ENCODE measurements around the gene KLHL11.
A peak's percentile ranks its signal among the peaks of the same experiment; 100 is the strongest.
"Not testable (repeated sequence)": the region's sequence is repeated elsewhere in the genome, so short reads cannot be mapped to it uniquely, and the experiment has no call there.

The KLHL11 gene

GRCh38 chr17:41888332-41888965 is 23.2 kb upstream of the KLHL11 start:
- TF ChIP-seq PKNOX1 (IDR thresholded peaks at IDR 0.05) (no peak), HDGF (IDR thresholded peaks at IDR 0.05; ENCODE audit: borderline replicate concordance) (no peak), BHLHE40 (IDR thresholded peaks at IDR 0.05; ENCODE audit: borderline replicate concordance) (no peak), FOXM1 (IDR thresholded peaks at IDR 0.05; ENCODE audit: borderline replicate concordance) (no peak), ARNT (IDR thresholded peaks at IDR 0.05) (no peak), FOXA1 (IDR thresholded peaks at IDR 0.05) (no peak), SP1 (IDR thresholded peaks at IDR 0.05) (no peak), L3MBTL2 (conservative IDR thresholded peaks at IDR 0.05) (no peak)
- CTCF ChIA-PET = no interaction called here
- no peak for DNase-seq (ENCODE audit: extremely low spot score)
- POLR2A ChIA-PET = interaction anchor here (0.7 to 1.5 kb wide), 2 partner anchors 31 to 200 kb away, joined by 4 to 5 read pairs; partner anchors contain the start of genes ACLY and EIF1

DNA sequence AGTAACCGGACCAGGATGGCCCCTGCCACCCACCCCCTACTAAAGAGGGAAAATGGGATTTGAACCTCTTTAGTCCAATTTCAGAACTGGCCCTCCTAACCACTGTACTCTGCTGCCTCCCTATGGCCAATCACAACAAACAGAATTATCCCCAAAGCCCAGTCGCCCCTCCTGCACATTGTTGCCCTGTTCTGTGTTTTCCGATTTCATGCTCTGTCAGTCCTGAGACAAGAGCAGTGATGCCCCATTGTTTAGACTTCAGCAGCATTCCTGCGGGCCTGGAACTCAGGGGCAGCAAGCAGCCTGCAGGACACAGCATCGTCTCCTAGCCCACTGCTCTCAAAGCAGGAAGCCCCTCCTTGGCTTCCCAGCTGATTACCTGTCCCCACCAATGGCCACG is 20.5 kb upstream of the KLHL11 start:
- ChIA-PET CTCF (interaction anchor here (1.0 to 1.2 kb wide), 2 partner anchors 150 to 223 kb away, joined by 3 read pairs; no protein-coding TSS in a partner anchor), POLR2A (interaction anchor here (1.0 kb wide), 1 partner anchor 44 kb away, joined by 5 read pairs; the partner anchor contains the start of gene ODAD4)
- DNase-seq (ENCODE audit: extremely low spot score) = peak; percentile 54
- TF ChIP-seq SUZ12 (IDR thresholded peaks at IDR 0.05) (no peak), BHLHE40 (IDR thresholded peaks at IDR 0.05; ENCODE audit: borderline replicate concordance) (no peak)

DNA sequence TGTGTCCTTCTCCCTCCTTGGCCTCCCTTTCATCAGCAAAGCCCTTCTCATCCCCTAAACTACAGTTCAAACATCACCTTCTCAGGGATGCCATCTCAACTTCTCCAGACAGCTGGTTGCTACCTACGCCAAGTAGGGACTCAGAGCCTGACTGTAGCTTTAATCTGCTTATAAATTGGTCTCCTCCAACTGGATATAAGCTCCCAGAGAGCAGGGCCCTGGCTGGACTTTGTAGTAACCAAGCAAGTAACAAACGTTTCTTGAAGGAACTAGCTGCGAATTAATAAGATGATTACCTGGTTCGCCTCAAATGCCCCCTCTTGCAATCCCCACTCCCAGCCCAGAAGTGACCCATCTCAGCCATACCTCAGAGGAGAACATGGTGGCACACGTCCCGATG is 17.5 kb upstream of the KLHL11 start:
- POLR2A ChIA-PET = no interaction called here
- DNase-seq (ENCODE audit: extremely low spot score) = no peak
- CTCF ChIA-PET = interaction anchor here (1.1 to 1.8 kb wide), 2 partner anchors 96 to 146 kb away, joined by 3 to 5 read pairs; partner anchors contain the start of gene JUP
- TF ChIP-seq FOXK2 (IDR thresholded peaks at IDR 0.05) (no peak), FOXM1 (IDR thresholded peaks at IDR 0.05; ENCODE audit: borderline replicate concordance) (no peak), NFRKB (IDR thresholded peaks at IDR 0.05) (no peak), HDGF (IDR thresholded peaks at IDR 0.05; ENCODE audit: borderline replicate concordance) (no peak), ARNT (IDR thresholded peaks at IDR 0.05) (no peak), BHLHE40 (IDR thresholded peaks at IDR 0.05; ENCODE audit: borderline replicate concordance) (no peak), TARDBP (IDR thresholded peaks at IDR 0.05) (no peak), SUZ12 (IDR thresholded peaks at IDR 0.05) (no peak), ZNF384 (IDR thresholded peaks at IDR 0.05) (no peak), LEF1 (IDR thresholded peaks at IDR 0.05; ENCODE audit: borderline replicate concordance) (no peak), FOXA1 (IDR thresholded peaks at IDR 0.05) (no peak)

DNA sequence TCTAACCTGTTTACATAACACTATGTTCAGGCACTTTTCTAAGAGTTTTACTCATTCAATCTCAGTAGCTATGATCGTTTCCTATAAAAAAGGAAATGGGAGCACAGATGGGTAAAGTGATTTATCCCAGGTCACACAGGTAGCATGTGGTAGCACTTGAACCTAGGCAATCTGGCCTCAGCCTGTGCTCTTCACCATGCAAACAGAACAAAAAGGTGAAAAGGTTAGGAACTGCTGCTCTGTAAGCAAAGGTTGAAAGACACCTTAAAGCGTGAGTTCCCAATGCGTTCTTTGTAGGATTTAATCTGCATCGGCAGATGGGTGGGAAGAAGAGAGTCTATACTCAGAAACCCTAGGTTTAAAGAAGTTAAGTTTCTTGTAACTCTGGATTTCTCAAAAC is 14.9 kb upstream of the KLHL11 start:
- no peak for DNase-seq (ENCODE audit: extremely low spot score)
- POLR2A ChIA-PET = no interaction called here
- CTCF ChIA-PET = no interaction called here
- TF ChIP-seq SP1 (IDR thresholded peaks at IDR 0.05) = no peak
- no peak for TF ChIP-seq BHLHE40 (IDR thresholded peaks at IDR 0.05; ENCODE audit: borderline replicate concordance)
- TF ChIP-seq NFRKB (IDR thresholded peaks at IDR 0.05) = no peak
- no peak for TF ChIP-seq TARDBP (IDR thresholded peaks at IDR 0.05)
- TF ChIP-seq ARNT (IDR thresholded peaks at IDR 0.05) = no peak
- no peak for TF ChIP-seq ZNF384 (IDR thresholded peaks at IDR 0.05)
- no peak for TF ChIP-seq FOXM1 (IDR thresholded peaks at IDR 0.05; ENCODE audit: borderline replicate concordance)
- no peak for TF ChIP-seq LEF1 (IDR thresholded peaks at IDR 0.05; ENCODE audit: borderline replicate concordance)
- TF ChIP-seq HDGF (IDR thresholded peaks at IDR 0.05; ENCODE audit: borderline replicate concordance) = no peak
- no peak for TF ChIP-seq PKNOX1 (IDR thresholded peaks at IDR 0.05)
- no peak for TF ChIP-seq SUZ12 (IDR thresholded peaks at IDR 0.05)
- no peak for TF ChIP-seq ELF4 (IDR thresholded peaks at IDR 0.05)
- TF ChIP-seq CTBP1 (IDR thresholded peaks at IDR 0.05; ENCODE audit: borderline replicate concordance) = no peak
- TF ChIP-seq FOXA1 (IDR thresholded peaks at IDR 0.05) = no peak
- no peak for TF ChIP-seq FOXK2 (IDR thresholded peaks at IDR 0.05)

DNA sequence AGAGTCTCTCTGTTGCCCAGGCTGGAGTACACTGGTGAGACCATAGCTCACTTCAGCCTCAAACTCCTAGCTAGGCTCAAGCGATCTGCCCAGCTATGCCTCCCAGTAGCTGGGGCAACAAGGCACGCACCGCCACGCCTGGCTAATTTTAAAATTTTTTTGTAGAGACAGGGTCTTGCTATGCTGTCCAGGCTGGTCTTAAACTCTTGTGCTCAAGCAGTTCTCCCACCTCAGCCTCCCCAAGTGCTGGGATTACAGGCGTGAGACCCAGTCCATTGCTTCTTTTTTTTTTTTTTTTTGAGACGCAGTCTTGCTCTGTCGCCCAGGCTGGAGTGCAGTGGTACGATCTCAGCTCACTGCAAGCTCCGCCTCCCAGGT is 9.1 kb upstream of the KLHL11 start:
- CTCF ChIA-PET; DNase-seq (ENCODE audit: extremely low spot score): not testable (repeated sequence)
- POLR2A ChIA-PET = interaction anchor here (0.6 to 1.4 kb wide), 3 partner anchors 9 to 88 kb away, joined by 3 to 5 read pairs (median 4); partner anchors contain the start of gene KLHL11

DNA sequence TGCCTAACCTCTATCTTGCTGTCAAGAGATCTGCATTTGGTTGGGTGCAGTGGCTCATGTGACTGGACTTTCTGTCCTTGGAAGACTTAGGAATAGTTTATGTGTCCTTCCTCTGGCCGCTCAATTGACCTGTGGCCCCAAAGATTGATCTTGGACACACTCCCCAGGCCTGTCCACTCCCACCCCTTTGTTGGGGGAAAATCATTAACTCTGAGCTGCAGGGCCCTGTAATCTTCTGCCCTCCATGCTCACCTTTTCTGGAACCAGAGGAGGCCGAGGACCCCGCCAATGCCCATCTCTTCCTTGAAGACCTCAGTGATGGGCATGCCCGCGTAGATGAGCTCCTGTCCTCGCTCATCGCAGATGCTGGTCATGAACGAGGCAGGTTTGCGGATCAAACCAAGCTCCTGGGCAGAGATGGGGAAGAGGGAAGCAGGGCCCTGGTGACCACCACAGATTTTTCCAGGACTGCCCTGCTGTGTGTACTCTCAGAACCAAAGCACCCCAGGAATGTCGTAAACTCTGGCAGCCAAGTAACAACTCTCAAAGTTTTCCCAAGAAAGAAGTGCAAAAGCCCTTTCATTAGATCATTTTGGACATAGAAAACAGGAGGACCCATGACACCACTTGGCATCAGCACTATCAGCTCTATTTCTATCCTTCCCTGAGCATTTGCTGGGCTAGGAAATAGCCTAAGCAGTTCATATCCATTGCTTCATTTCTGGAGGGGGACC is 8.5 kb upstream of the KLHL11 start:
- no peak for DNase-seq (ENCODE audit: extremely low spot score)
- ChIA-PET CTCF (no interaction called here), POLR2A (interaction anchor here (0.6 to 1.4 kb wide), 3 partner anchors 8 to 88 kb away, joined by 3 to 5 read pairs (median 4); partner anchors contain the start of gene KLHL11)
- no peak for TF ChIP-seq L3MBTL2 (conservative IDR thresholded peaks at IDR 0.05)
- TF ChIP-seq PKNOX1 (IDR thresholded peaks at IDR 0.05) = no peak
- TF ChIP-seq SUZ12 (IDR thresholded peaks at IDR 0.05) = no peak
- TF ChIP-seq FOXK2 (IDR thresholded peaks at IDR 0.05) = no peak
- TF ChIP-seq FOXA1 (IDR thresholded peaks at IDR 0.05) = no peak
- no peak for TF ChIP-seq CTBP1 (IDR thresholded peaks at IDR 0.05; ENCODE audit: borderline replicate concordance)
- no peak for TF ChIP-seq BHLHE40 (IDR thresholded peaks at IDR 0.05; ENCODE audit: borderline replicate concordance)
- no peak for TF ChIP-seq FOXM1 (IDR thresholded peaks at IDR 0.05; ENCODE audit: borderline replicate concordance)
- TF ChIP-seq NFRKB (IDR thresholded peaks at IDR 0.05) = no peak
- no peak for TF ChIP-seq TARDBP (IDR thresholded peaks at IDR 0.05)
- TF ChIP-seq LEF1 (IDR thresholded peaks at IDR 0.05; ENCODE audit: borderline replicate concordance) = no peak
- TF ChIP-seq HDGF (IDR thresholded peaks at IDR 0.05; ENCODE audit: borderline replicate concordance) = no peak
- no peak for TF ChIP-seq ZNF384 (IDR thresholded peaks at IDR 0.05)
- no peak for TF ChIP-seq ELF4 (IDR thresholded peaks at IDR 0.05)
- no peak for TF ChIP-seq ARNT (IDR thresholded peaks at IDR 0.05)

All from HEK293T (cell line).